Activated naive CD4-positive, alpha-beta T cell (primary cell): ENCODE measurements around the gene LIN54.
"Not testable (repeated sequence)": the region's sequence is repeated elsewhere in the genome, so short reads cannot be mapped to it uniquely, and the experiment has no call there.

ENCODE experiments used
- DNase-seq, 4 experiments: peaks; one replicate each; lab custom pipeline; 2025; lab: John Stamatoyannopoulos, UW

LIN54 gene

DNA sequence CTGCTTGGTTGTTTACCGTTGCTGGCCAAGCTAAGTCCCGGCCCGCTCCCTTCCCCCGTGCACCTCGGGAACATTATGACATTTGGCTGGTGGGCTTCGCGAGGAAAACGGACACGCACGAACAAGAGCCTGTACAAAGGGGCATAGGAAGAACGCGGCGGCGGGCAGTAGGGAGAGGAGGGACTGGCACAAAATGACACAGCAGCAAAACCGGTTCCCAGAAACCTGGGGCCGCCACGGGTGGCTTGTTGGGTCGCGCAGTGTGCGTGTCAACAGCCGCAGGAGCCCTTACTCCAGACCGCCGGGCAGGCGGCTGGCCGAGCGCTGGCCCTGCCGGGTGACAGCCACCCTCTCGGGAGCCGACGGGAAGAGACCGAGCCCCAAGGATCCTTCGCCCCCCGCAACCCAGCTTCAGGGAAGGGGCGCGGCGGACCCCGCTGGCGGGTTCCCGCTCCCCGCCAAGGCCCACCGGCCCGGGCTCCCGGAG is 1.6 kb upstream of the LIN54 start:
- DNase-seq, result peak in 1 of 4 experiments; percentile 29

DNA sequence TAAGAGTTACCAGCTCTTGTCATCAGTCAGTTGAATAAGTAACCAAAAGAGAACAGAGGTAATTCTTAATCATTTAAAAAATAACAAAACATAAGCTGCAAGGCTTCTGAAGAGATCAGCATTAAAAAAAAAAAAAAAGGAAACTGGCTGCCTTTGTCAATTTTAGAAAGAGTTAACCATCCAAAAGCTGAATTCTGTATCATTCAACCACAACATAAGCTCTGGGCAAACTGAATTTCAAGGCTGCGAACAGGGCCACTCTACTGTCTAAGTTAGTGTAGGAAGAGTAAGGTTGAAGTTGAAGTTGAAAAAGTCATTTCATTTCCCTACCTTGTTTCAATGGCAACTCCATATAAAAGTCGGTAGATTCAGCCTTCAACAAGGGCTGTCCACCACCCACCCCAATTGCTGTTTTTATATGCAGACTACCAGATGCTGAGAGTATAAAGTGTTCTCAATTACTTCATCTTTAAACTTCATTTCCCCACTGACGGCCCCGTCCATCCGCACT is 1.1 kb upstream of the LIN54 start:
- DNase-seq, result no peak

DNA sequence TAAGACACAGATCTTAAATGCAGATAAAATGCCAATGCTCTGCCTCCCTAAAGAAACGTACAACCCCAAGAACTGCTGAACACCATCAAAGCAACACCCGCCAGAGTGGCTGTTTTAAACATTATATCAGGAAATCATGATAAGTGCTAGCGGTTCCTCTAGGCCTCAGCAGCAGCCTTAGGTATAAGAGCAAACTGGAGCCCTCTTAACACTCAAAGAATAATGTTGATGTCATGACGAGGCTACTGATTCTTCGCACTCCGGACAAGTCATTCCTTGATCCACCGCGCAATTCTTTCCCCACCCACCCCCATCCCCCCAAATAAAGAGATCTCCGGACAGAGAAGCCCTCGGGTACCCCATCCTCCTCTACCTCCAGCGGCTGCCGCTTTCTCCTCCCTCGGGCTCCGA is 507 bp downstream of the LIN54 start:
- DNase-seq, result no peak

DNA sequence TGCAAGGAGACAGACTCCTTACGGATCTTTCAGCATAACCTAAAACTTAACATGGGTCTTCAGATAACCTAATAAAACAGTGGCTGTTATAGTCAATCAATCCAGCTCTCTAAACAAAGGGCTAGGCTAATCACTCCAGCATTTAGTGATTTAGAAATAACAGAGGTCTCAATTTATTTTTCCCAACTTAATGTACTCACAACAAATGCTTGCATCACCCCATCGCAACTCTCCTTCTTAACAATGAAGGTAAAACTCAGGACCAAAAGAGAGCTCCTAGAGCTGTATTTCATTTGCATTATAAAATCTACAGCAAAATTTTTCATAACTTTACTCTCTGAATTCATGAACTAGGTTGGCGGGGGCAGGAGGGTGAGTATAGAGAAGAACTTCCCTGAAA is 1.1 kb downstream of the LIN54 start:
- DNase-seq, result no peak

DNA sequence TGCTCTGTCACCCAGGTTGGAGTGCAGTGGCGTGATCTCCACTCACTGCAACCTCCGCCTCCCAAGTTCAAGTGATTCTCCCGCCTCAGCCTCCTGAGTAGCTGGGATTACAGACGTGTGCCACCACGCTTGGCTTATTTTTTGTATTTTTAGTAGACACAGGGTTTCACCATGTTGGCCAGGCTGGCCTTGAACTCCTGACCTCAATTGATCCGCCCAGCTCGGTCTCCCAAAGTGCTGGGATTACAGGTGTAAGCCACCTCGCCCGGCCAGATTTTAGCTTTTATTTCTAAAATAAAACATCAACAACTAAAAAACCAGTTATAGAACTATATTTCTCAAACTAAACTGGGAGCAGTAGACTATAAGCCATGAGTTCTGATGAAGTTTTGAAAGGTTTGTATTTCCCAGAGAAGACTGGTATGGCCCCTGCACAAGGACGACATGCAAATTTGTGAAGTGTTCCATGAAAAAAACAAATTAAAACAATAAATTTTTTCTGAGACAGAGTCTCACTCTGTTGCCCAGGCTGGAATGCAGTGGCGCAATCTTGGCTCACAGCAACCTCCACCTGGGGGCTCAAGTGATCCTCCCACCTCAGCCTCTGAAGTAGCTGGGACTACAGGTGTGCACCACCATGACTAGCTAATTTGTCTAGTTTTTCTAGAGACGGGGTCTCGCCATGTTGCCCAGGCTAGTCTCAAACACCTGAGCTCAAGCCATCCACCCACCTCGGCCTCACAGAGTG is 7.4 kb downstream of the LIN54 start:
- not testable (repeated sequence) for DNase-seq

DNA sequence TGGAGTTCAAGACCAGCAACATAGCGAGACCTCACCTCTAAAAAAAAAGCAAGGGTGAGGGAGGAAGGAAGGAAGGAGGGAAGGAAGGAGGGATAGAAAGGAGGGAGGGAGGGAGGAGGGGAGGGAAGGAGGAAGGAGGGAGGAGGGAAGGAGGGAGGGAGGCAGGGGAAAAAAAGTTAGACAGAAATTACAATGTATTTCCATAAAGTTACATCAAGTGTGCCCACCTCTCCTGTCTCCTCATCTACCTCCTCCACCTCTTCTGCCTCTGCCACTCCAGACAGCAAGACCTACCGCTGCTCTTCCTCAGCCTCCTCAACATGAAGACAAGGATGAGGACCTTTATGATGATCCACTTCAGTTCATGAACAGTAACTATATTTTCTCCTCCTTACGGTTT is 8.3 kb downstream of the LIN54 start:
- no peak for DNase-seq

DNA sequence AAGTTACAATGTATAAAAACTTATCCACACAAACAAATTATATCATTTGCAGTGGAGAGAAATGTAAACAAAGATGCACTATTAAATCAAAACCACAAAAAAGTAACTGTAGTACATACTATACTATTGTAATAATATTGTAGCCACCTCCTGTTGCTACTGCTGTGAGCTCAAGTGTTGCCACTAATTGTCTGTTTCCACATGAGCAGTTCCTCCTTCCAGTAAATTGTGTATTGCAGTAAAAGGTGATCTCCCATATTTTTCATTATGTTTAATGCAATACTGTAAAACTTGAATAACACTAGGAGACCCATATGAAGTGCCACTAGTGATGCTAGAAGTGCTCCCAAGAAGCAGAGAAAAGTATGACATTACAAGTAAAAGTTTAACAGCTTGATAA is 11.7 kb downstream of the LIN54 start:
- no peak for DNase-seq

DNA sequence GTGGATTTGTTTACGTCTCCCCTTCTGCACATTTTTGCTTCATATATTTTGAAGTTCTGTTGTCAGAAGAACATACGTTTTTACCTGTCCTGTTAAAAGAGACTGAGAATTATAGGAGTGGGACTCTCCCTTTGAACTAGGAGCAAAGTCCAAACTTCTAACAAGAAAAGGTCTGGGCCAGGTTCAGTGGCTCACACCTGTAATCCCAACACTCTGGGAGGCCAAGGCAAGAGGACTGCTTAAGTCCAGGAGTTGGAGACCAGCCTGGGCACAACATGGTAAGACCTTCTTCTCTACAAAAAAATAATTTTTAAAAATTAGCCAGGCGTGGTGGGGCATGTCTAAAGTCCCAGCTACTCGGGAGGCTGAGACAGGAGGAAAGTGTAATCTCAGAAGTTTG is 15.8 kb downstream of the LIN54 start:
- no peak for DNase-seq

DNA sequence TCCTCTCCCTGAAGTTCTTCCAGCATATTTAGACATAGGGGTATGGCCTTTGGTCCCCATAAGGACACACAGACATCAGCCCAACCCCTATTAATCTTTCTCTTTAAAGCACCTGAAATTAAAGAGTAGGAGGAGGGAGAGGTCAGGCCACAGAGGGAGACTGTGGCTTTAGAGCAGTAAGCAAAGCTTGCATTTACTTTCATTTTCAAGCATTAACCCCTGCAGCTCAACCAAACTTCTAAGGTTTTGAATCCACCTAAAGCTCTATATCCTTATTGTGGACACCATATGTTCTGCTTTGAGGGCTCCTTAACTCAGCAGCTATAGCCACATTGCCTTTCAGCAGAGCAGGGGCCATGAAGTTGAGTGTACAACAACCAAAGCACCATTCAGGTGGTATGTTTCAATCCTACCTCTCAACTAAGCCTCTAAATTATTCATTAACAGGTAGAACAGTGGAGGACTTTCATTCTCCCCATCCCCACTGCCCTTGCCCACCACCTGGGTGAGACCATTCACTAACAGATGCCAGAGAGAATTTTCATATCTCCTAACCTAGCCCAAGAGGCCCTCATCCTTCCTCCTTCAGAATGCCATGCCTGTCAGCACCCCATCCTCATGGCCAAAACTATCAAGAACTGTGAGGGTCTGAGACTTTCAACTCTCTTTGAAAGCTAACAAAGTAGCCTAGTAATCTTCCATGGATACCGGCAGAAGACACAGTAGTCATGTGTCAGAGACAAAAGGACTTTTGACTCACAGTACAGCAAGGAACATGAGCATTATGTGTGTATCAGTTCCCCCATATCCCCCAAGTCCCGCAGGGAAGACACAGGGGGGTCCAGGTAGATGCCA is 20.8 kb downstream of the LIN54 start:
- DNase-seq, result no peak

DNA sequence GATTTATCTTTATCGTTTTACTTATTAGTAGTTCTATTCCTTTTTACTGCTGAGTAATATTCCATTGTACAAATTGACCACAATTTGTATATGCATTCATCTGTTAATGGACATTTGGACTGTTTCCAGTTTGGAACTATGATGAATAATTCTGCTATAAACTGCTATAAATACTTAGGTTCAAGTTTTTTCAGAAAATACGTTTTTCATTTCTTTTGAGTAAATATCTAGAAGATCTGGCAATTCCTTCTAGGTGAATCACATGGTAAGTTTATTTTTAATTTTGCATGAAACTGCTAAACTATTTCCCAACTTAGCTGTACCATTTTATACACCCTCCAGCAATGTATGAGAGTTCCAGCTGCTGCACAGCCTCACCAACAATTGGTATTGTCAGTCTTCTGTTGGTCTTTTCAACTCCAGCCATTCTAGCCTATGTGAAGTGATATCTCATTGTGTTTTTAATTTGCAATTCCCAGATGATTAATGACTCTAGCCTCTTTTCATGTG is 22.2 kb downstream of the LIN54 start:
- DNase-seq, result no peak

DNA sequence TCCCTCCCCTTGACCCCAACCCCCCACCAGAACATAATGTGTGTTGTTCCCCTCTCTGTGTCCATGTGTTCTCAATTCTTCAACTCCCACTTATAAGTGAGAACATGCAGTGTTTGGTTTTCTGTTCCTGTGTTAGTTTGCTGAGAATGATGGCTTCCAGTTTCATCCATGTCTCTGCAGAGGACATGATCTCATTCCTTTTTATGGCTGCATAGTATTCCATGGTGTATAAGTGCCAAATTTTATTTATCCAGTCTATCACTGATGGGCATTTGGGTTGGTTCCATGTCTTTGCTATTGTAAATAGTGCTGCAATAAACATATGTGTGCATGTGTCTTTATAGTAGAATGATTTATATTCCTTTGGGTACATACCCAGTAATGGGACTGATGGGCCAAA is 23.1 kb downstream of the LIN54 start:
- not testable (repeated sequence) for DNase-seq

DNA sequence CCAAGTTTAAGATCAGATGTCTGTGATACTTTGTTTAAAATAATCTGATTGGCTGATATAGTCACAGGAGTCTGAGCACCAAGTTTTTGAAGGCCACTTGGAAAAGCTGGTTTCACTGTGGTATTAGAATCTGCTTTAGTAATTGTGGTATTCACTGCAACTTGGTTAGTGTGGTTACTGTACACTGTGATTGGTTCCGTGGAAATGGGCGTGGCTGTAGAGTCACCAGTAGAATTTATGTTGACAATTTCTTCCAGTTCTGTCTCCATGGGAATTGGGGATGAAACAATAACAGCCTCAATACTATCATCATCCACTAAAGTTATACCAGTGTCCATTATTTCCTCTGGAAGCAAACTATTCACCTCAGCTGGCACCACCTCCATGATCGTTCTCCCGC is 26.2 kb downstream of the LIN54 start:
- DNase-seq, result no peak

DNA sequence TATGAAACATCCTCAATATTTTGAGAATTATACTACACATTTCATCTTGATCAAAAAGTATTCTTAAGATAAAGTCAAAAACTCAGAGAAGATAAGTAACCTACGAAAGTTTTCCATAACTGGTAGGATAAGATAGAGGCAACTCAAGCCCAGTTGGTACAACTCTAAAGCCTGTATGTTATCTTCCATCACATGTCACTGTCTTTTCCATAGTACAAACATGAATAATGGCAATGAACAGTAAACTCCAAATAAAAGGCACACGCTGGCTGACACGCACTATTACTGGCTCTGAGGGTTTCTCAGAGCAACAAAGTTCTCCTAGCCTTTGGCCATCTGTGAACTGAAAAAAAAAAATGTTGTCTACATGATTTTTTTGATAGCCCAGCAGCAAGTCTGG is 27.2 kb downstream of the LIN54 start:
- no peak for DNase-seq

DNA sequence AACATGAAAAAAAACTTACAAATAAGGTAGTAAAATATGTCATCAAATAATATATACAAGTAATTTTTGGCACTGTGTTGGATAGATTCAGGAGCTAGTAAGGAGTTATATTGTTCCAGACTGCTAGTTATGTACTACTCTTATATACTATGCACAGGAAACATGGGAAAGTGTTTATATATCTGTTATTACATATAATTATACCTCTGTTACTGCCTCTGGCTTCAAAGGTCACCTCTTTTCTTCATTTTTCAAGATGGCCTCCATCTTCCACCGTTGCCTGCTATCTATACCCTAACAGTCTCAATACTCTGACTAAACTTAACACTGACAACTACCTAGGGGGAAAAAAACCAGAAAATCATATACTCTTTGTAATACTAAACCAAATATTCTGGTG is 29.5 kb downstream of the LIN54 start:
- no peak for DNase-seq

DNA sequence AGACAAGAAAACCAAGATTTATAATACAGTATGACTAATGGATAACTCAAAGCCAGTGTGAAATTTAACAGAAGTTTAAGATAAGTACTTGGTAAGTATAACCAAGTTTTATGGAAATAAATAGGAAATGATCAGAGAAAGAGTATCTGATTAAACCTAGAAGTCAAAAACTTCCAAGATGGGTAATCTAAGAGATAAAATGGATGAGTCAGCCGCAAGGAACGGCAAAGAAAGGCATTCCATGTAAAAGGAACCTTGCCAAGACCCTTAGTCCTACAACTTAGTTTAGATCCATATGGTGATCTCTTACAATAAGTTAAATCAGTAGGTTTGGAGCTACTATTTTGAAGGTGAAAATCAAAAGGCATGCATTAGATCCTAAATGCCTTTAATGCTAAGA is 34.8 kb downstream of the LIN54 start:
- no peak for DNase-seq

DNA sequence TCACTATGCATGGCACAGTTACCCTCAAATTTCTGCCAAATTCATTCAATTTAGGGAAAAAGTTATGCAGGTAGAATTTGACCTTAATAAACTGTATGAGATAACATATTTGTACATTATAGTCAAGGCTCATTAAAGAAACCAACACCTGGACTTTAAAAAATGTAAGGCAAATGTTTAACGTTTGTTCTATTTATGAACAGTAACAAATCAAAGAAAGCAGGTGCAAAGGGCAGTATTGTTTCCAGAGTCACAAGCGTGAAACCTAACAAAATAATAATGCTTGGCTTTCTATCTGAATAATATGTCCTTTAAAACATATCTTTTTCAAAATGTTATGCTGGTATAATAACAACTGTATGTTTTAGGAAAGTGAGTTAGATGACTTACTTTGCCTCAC is 41.2 kb downstream of the LIN54 start:
- no peak for DNase-seq

DNA sequence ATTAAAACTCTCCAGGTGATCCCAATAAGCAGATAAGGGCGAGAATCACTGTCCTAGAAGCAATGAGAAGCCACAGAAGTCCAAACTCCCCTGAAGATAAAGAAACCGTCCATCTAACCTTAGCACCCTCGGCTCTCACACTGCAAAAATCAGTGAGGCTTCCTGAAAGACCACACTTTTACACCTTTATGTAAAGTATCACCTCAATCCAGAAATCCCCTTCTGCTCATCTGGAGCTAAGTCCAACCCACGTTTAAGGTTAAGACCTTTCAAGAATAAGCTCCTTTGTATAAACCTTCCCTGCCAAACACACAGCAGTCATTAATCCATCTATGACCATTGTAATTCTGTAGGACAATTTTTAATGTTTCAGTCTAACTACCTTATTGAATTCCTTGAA is 41.7 kb downstream of the LIN54 start:
- no peak for DNase-seq

DNA sequence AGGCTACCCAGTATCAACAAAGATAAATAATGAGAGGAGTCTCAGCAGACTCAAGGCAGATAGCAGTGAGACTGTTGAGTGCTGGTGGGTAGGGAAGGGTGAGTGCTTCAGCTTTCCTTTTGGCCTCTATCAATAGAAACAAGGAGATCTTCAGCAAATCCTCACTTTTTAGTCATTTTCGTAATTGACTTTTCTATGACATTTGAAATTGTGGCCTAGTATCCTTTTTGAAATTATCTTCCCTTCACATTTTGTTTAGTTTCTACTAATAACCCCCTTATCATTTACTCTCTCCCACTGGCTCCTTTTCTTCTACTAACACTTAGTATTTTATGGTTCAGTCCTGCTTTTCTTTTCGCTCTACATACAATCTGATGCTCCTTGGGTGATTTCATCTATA is 44.9 kb downstream of the LIN54 start:
- DNase-seq, result no peak

DNA sequence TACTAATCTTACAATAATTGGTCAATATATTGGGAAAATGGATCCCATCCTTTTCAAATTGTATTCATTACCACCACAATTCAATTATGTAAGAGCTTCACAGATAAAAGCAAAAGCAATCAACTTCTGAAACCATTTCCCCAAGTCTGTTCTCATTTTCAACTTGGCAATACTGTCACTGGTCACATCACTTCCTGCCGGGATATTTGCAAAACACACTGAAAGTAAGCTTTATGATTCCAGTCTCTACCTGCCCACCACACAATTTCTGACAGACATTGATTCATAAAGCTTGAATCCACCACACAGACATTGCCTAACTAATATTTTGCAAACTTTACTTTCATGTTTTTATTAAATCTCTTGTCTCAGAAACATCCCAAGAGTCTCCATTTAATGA is 53.6 kb downstream of the LIN54 start:
- no peak for DNase-seq

DNA sequence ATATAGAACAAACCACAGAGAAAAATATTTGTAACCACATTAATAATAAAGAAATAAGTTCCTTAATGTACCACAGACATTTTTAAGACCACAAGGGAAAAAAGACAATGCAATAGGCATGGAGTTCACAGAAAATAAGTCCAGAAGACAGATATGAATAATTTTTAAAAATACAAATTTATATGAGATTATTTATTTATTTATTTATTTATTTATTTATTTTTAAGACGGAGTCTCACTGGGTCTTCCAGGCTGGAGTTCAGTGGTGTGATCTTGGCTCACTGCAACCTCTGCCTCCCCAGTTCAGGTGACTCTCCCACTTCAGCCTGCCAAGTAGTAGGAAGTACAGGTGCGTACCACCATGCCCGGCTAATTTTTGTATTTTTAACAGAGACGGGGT is 56.4 kb downstream of the LIN54 start:
- DNase-seq, result no peak

DNA sequence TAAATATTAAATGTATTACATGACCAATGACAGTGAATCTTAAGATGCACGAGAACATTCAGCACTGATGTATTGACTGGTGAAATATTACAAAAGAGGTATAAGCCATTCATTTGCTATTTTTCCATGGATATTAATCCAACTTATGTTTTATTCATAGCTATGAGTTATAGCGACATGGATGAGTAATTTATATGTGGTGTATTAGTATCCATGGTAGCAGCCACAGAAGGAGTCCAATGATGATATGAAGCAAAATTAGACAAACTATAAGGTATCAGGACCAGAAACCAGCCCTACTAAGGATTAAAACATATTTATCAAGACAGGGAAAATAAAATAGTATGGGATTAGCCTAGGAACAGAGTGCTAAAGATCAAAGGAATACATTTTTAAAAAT is 59.4 kb downstream of the LIN54 start:
- DNase-seq, result no peak

DNA sequence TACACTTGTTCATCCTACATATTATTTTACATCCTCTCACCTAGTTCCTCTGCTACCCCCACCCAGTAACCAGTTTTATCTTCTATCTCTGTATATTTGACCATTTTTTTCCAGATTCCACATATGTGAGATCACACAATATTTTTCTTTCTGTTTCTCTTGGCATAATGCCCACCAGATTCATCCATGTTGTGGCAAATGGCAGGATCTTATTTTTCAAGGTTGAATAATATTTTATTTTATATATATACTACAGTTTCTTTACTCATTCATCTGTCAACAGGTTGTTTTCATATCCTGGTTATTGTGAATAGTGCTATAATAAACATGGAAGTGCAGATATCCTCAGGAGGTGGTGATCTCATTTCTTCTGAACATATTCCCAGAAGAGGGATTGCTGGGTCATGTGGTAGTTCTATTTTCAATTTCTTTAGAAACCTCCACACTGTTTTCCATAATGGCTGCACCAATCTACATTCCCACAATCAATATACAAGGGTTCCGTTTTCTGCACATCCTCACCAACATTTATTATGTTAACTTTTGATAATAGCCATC is 61.9 kb downstream of the LIN54 start:
- no peak for DNase-seq

DNA sequence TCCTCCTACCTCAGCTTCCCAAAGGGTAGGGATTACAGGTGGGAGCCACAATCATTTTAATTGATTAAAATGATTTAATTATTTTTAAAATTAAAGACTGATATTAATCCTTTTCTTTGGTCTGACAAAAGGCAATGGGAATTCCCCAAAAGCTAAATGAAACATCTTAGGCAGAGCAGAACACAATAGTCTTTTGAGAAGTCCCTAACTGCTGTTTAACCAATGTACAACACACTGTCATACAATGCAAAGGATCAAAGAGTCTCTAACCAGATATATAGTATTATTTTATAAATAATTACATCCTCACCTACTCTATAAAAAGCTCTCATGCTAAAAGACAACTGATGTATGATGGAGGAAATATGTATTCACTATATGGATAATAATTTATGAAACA is 63.1 kb downstream of the LIN54 start:
- DNase-seq, result no peak
